HL-60 (cell line): ENCODE data around the gene PDE11A.

Experiments used
- DNase-seq, 2 experiments: peaks; one replicate each; pipeline ENCODE4 v3.0.0-alpha.2; 2010 to 2020; ENCODE audit warnings: low read depth in 1 of 2, low spot score in 1 of 2
- H3K27ac ChIP-seq: fragments of 250-450 bp; sonication (Bioruptor Pico); replicated peaks from 2 replicates; pipeline ENCODE4 v1.5.1; 2020; ENCODE audit warnings: mild to moderate bottlenecking, moderate library complexity
- H3K27me3 ChIP-seq: fragments of 250-450 bp; sonication (Bioruptor Pico); 2 replicates; pipeline ENCODE4 v1.5.1; 2021; ENCODE audit warnings: mild to moderate bottlenecking, moderate library complexity; ENCODE audit not compliant: insufficient read depth, poor library complexity, severe bottlenecking
- H3K4me3 ChIP-seq: replicated peaks from 2 replicates; pipeline ENCODE4 v1.5.1; 2011; ENCODE audit warnings: mild to moderate bottlenecking, control low read depth, low read length; ENCODE audit not compliant: insufficient read depth
- GABPA ChIP-seq: IDR thresholded peaks from 2 replicates; pipeline ENCODE4 v1.6.1; 2012; ENCODE audit warnings: low read depth
- POLR2AphosphoS5 ChIP-seq: IDR thresholded peaks from 2 replicates; pipeline ENCODE4 v1.6.1; 2012; ENCODE audit warnings: low read depth
- SPI1 ChIP-seq: IDR thresholded peaks from 2 replicates; pipeline ENCODE4 v1.6.1; 2012; ENCODE audit warnings: low read depth, mild to moderate bottlenecking, borderline replicate concordance
- TF ChIP-seq, protein P1 (sequence below): IDR thresholded peaks from one replicate; pipeline ENCODE4 v1.5.1; 2011; ENCODE audit warnings: low read length, control low read depth, inconsistent platforms; ENCODE audit not compliant: insufficient read depth
- TF ChIP-seq, protein P2 (sequence below): IDR thresholded peaks from 2 replicates; pipeline ENCODE4 v1.6.1; 2012; ENCODE audit warnings: low read depth; ENCODE audit not compliant: insufficient replicate concordance

Gene PDE11A

GRCh38 chr2:178066324-178066723 is 6.3 kb downstream of the PDE11A start:
- H3K27me3 ChIP-seq, result peaks cover 10% of the 10 kb centered on the region
- H3K27ac ChIP-seq, result no peak overlapping the region
- TF ChIP-seq POLR2AphosphoS5 (no peak), GABPA (no peak), SPI1 (no peak)
- TF ChIP-seq, protein P1, sequence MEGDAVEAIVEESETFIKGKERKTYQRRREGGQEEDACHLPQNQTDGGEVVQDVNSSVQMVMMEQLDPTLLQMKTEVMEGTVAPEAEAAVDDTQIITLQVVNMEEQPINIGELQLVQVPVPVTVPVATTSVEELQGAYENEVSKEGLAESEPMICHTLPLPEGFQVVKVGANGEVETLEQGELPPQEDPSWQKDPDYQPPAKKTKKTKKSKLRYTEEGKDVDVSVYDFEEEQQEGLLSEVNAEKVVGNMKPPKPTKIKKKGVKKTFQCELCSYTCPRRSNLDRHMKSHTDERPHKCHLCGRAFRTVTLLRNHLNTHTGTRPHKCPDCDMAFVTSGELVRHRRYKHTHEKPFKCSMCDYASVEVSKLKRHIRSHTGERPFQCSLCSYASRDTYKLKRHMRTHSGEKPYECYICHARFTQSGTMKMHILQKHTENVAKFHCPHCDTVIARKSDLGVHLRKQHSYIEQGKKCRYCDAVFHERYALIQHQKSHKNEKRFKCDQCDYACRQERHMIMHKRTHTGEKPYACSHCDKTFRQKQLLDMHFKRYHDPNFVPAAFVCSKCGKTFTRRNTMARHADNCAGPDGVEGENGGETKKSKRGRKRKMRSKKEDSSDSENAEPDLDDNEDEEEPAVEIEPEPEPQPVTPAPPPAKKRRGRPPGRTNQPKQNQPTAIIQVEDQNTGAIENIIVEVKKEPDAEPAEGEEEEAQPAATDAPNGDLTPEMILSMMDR, result no peak
- TF ChIP-seq, protein P2, sequence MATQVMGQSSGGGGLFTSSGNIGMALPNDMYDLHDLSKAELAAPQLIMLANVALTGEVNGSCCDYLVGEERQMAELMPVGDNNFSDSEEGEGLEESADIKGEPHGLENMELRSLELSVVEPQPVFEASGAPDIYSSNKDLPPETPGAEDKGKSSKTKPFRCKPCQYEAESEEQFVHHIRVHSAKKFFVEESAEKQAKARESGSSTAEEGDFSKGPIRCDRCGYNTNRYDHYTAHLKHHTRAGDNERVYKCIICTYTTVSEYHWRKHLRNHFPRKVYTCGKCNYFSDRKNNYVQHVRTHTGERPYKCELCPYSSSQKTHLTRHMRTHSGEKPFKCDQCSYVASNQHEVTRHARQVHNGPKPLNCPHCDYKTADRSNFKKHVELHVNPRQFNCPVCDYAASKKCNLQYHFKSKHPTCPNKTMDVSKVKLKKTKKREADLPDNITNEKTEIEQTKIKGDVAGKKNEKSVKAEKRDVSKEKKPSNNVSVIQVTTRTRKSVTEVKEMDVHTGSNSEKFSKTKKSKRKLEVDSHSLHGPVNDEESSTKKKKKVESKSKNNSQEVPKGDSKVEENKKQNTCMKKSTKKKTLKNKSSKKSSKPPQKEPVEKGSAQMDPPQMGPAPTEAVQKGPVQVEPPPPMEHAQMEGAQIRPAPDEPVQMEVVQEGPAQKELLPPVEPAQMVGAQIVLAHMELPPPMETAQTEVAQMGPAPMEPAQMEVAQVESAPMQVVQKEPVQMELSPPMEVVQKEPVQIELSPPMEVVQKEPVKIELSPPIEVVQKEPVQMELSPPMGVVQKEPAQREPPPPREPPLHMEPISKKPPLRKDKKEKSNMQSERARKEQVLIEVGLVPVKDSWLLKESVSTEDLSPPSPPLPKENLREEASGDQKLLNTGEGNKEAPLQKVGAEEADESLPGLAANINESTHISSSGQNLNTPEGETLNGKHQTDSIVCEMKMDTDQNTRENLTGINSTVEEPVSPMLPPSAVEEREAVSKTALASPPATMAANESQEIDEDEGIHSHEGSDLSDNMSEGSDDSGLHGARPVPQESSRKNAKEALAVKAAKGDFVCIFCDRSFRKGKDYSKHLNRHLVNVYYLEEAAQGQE, result no peak
- no peak for DNase-seq
- no peak overlapping the region for H3K4me3 ChIP-seq

- TF ChIP-seq POLR2AphosphoS5, result no peak
- TF ChIP-seq, protein P1, result no peak
- TF ChIP-seq GABPA, result no peak
- TF ChIP-seq, protein P2, result no peak
- Histone ChIP-seq H3K4me3 (no peak overlapping the region), H3K27me3 (no peaks in the 10 kb centered on the region), H3K27ac (no peak overlapping the region)
- no peak for DNase-seq
These were observed 12.9 kb downstream of the PDE11A start for GRCh38 chr2:178059681-178060080.

GRCh38 chr2:178059111-178059510 is 13.5 kb downstream of the PDE11A start:
- DNase-seq, result no peak
- Histone ChIP-seq H3K27me3 (no peaks in the 10 kb centered on the region), H3K27ac (no peak overlapping the region), H3K4me3 (no peak overlapping the region)
- TF ChIP-seq, protein P1, result no peak

GRCh38 chr2:178057179-178057680 is 15.3 kb downstream of the PDE11A start:
- no peak for DNase-seq
- Histone ChIP-seq H3K27ac (no peak overlapping the region), H3K4me3 (no peak overlapping the region), H3K27me3 (no peaks in the 10 kb centered on the region)
- TF ChIP-seq SPI1, result peak; percentile 70; the same call in 1 of the 2 replicates
- TF ChIP-seq, protein P2, result no peak
